Embryonic facial prominence (tissue), 1 donor: Measurements from ENCODE around the gene CHRND.

Experiments used
- DNase-seq: peaks from one replicate; pipeline ENCODE4 v3.0.0-alpha.2; 2016; ENCODE audit errors: extremely low spot score

Gene CHRND

GRCh38 chr2:232487385-232488096, 38.4 kb upstream of the CHRND start, which contains the start of gene ECEL1:
Gene ECEL1, minus strand, starts transcription at chr2:232487834. Its CDS starts 1,181 bp downstream, at chr2:232486653.
- no peak for DNase-seq

- no peak for DNase-seq
Observed at GRCh38 chr2:232488097-232488711, 37.8 kb upstream of the CHRND start.

- no peak for DNase-seq
Observed at GRCh38 chr2:232488721-232489300, 37.1 kb upstream of the CHRND start.

GRCh38 chr2:232489516-232490220, 36.3 kb upstream of the CHRND start:
- no peak for DNase-seq

DNA sequence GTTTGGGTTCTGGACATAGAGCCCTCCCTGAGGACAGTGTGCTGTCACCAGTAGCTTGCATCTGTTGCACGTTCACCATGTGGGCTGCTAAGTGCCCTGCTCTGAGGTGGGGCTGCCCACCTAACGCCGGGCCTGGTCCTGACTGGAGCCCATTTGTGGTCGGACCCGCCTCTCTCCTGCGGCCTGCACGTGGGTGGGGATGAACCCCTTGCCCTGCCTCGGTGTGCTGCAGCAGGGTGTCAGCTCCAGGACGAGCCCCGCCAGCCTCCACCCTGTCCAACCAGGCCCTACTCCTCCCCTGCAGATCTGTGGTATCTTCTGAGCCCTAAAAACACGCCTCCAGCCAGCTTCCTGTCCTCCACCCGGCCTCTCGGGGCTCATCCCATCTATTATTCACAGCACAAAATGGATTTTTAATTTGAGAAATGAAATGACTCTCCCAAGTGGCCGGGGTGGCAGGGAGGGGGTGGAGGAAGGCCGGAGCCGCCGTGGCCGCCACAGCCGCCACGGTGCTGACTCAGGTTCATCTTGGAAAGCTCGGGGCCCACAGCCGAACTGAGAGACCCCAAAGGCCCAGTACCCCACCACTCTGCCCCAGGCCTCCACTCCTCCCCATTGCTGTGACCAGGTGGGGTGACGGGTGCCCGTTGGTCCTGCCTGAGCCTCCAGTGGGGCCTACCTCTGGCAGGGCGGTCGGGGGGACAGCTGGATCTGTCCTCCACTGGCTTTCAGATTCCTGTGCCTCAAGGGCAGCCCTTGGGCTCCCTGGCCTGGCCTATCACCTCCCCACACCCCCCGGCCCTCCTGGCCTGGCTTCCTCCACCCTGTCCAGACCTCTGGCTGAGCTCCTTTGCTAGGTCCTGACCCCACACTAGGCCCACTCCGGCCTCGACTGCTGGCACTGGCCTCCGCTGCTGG, 35.5 kb upstream of the CHRND start:
- no peak for DNase-seq

DNA sequence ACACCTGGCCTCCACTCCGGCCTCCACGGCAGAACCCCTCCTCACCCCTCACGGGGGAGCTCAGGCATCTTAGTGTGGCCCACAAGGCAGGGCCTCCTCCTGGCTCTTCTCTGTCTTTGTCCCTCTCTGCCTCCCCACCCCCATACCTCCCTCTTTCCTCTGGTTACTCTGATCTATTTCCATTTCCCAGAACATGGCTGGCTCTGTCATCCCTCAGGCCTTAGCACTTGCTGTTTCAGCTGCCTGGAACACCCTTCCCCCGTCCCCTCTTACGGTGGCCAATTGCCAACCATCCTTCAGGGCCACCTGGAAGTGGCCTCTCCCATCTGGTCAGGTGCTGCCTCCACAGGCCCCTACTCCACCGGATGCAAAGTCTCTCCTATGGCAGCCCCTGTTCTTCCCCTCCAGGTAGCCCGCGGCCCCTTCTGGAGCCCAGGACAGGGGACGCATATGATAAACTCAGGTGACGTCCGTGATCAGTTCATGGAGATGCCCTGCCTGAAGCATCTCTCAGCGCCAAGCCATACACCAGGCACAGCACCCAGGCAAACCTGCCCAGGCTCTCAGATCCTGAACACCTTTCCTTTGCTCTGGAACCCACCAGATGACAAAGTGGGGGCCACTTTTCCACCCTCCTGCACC, 34.7 kb upstream of the CHRND start:
- no peak for DNase-seq

GRCh38 chr2:232492236-232492848, 33.6 kb upstream of the CHRND start:
- DNase-seq = no peak

DNA sequence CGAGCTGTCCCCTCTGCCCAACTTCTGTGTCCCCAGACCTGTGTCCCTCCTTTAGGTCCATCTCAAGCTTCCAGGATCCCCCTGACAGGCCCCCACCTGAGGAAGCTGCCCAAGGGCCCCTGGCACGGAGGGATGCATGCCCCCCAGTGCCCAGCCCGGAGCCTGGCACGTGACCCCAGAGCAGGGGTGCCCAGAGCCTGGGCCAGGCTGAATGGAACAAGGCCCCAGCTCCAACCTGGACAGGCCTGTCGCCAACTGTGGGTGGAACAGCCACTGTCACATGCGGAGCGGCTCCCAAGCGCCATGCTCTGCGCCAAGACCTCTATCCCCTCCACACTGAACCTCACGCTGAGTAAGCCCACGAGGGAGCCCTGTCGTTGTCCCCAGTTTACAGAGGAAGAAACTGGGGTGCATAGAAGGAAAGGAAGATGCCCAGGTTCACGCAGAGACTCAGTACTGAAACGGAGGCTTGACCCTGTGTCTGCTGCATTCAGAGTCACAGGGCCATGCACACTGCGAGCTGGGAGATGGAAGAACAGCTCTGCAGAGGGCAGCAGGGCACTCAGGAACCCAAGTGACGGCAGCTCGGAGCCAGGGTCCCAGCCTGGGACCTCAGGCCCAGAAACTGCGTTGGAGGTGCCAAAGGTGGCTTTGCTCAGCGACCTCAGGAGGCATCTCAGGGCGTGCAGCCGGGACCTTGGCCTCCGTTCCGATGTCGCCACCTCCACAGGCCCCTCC, 32.8 kb upstream of the CHRND start:
- no peak for DNase-seq

GRCh38 chr2:232493701-232494474, 32.1 kb upstream of the CHRND start:
- DNase-seq = no peak

DNA sequence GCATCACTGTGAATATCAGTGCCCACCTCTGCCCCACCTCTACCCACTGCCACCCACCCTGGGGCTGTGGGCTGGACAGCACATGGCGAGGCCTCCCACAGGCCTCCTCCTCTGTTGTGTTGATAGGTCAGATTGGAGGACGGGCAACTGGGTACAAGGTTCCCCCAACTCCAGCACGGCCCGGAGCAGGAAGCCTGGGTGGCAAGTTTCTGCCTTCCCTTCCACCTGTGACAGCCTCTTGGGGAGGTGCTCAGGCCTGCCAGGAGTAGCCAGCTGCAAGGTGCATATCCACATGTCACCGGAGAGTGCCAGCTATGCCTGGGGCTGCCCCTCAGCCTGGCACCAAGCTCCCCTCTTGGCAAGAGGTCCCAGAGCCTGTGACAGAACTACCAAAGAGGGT, 31.4 kb upstream of the CHRND start:
- DNase-seq = no peak

GRCh38 chr2:232495292-232495691, 30.7 kb upstream of the CHRND start:
- no peak for DNase-seq

DNA sequence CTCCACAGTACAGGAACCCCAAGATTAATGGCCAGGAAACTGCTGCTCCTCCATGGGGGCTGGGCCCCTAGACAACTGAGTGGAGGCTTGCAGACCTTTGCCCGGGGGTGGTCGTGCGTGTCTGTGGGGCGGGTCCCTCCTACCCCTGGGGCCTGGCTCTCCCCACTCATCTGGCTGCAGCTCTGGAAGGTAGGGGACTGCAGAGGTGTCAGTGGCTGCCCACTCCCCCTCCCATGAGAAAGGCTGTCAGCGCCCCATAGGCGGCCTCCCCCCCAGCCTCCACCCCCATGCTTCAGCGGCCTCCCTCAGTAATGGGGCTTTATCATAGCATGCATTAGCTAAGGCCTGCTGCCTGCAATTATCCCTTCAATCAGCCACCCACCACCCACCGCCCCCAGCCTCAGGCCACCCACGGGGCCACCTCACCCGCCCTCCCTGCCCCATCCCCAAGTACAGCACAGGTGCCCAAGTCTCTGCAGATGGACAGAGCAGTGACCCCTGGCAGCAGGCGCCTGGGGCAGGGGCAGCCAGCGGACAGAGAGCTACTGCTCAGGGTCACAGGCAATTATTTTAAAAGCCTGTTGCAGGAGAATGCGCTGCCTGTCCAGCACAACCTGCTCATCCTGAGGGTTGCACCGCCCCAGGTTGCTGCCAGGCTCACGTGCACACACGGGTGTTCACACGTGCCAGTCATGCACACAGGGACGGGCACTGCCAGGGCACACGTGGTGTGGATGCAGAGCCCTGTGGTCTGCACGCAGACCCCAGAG, 29.3 kb upstream of the CHRND start:
- no peak for DNase-seq

- DNase-seq = no peak
Observed at GRCh38 chr2:232497348-232497747, 28.6 kb upstream of the CHRND start.

- no peak for DNase-seq
Observed at GRCh38 chr2:232498452-232498851, 27.5 kb upstream of the CHRND start.

DNA sequence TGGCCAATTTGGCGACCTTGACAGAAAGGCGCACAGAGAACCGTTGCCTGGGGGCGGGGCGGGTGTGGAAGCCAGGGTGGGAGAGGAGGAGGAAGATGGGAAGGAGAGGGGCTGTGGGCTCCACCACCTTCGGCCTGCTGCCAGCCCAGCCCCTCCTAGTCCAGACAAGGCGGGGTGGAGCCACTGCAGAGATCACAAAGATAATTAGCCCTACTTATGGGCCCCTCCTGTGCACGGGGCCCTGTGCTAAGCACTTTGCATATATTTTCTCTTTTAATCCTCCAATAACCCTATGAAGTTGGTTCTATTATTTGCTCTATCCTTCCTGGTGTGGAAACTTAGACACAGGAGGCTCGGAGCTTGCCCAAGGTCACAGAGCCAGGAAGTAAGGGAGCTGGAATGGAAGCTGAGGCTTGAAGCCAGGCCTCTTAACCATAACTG, 24.6 kb upstream of the CHRND start:
- DNase-seq = no peak

GRCh38 chr2:232501794-232502390, 24.1 kb upstream of the CHRND start:
- DNase-seq = no peak

DNA sequence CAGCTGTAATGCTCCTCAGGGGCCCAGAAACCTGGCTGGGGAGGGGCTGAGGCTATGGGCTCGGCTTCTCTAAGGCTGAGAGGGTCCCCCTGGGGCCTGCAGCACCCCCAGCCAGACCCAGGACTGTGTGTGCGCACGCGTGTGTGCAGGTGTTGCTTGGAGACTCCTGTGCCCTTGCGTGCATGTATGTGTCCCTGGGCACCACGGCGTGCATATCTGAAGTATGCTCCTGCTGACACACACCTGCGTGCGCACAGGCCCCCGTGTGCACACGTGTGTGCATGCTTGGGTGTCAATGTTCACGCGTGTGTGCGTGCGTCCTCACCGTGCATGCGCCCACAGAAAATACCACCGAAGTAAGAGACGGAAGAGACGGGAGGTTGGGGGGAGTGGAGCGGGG, 23.4 kb upstream of the CHRND start:
- no peak for DNase-seq
